Hepatocyte (in vitro differentiated cells): ENCODE results near the gene ZNF195.
"Not testable (repeated sequence)": the region's sequence is repeated elsewhere in the genome, so short reads cannot be mapped to it uniquely, and the experiment has no call there.

Experiments
- CTCF ChIP-seq: fragments of 200-600 bp; sonication (generic); IDR thresholded peaks from 2 replicates; pipeline ENCODE4 v1.5.1; 2016; ENCODE audit warnings: antibody characterized with exemption, mild to moderate bottlenecking; ENCODE audit not compliant: poor library complexity
- EZH2 ChIP-seq: fragments of 200-600 bp; sonication (generic); IDR thresholded peaks from 2 replicates; pipeline ENCODE4 v1.6.1; 2016; ENCODE audit warnings: antibody characterized with exemption, mild to moderate bottlenecking, borderline replicate concordance
- EZH2phosphoT487 ChIP-seq: fragments of 200-600 bp; sonication (generic); IDR thresholded peaks from one replicate; pipeline ENCODE4 v1.6.1; 2018; ENCODE audit warnings: antibody characterized with exemption, mild to moderate bottlenecking, low read depth, moderate library complexity; ENCODE audit not compliant: unreplicated experiment, severe bottlenecking

- not testable (repeated sequence) for TF ChIP-seq CTCF, EZH2phosphoT487, EZH2
Measured at GRCh38 chr11:3423138-3423731, 44.3 kb upstream of the ZNF195 start.
